ENCODE results near the gene QPRT. TPM values are rescaled to one million over a fixed set of nuclear protein-coding genes. Genes with fewer than 3 reads are reported as not detected.

The QPRT gene
- total and polyA plus RNA-seq, 2 of the 13 experiments (the other 11 are each of a cell fraction or from before 2014, with no cell fraction given): 130 to 218 TPM

GRCh38 chr16:29700253-29700987, 21.4 kb downstream of the QPRT start (continued):
- TF ChIP-seq ZMYM3 (CRISPR knock-in tag; IDR thresholded peaks at IDR 0.05) (no peak), ZNF484 (CRISPR knock-in tag; IDR thresholded peaks at IDR 0.05; ENCODE audit: borderline replicate concordance, low read depth) (no peak), TEAD3 (CRISPR knock-in tag; optimal IDR thresholded peaks at IDR 0.05; ENCODE audit: borderline replicate concordance) (peak; percentile 84), ZNF382 (CRISPR knock-in tag; IDR thresholded peaks at IDR 0.05; ENCODE audit: borderline replicate concordance) (no peak), HDAC2 (CRISPR knock-in tag; IDR thresholded peaks at IDR 0.05) (0 out of 2 replicates have a peak, but pooled peaks have one; percentile 19), ZNF749 (CRISPR knock-in tag; IDR thresholded peaks at IDR 0.05; ENCODE audit: borderline replicate concordance) (no peak), ZNF253 (CRISPR knock-in tag; IDR thresholded peaks at IDR 0.05; ENCODE audit: borderline replicate concordance) (no peak), XRCC5 (optimal IDR thresholded peaks at IDR 0.05; ENCODE audit: low read length) (peak; percentile 80), ZFY (CRISPR knock-in tag; IDR thresholded peaks at IDR 0.05) (no peak; the same call in 1 of the 2 replicates), RNF219 (CRISPR knock-in tag; IDR thresholded peaks at IDR 0.05) (no peak), ARID5B (CRISPR knock-in tag; IDR thresholded peaks at IDR 0.05) (0 out of 2 replicates have a peak, but pooled peaks have one; percentile 23), ZNF24 (IDR thresholded peaks at IDR 0.05) (0 out of 2 replicates have a peak, but pooled peaks have one; percentile 50), SOX6 (IDR thresholded peaks at IDR 0.05) (no peak), SOX6 (CRISPR knock-in tag; IDR thresholded peaks at IDR 0.05) (peak; percentile 54), ZNF354B (CRISPR knock-in tag; IDR thresholded peaks at IDR 0.05) (no peak), SMC3 (IDR thresholded peaks at IDR 0.05; ENCODE audit: low read length) (peak; percentile 95), TBP (CRISPR knock-in tag; IDR thresholded peaks at IDR 0.05) (no peak), NR2F1 (CRISPR knock-in tag; IDR thresholded peaks at IDR 0.05) (no peak), NFE2 (CRISPR knock-in tag; IDR thresholded peaks at IDR 0.05) (no peak), PCBP1 (IDR thresholded peaks at IDR 0.05; ENCODE audit: borderline replicate concordance, low read depth, low read length) (no peak)
